ENCODE measurements around the gene EXOSC9.

EXOSC9 gene

GRCh38 chr4:121822047-121822446 is 20.9 kb downstream of the EXOSC9 start:
- H3K4me1 ChIP-seq (ENCODE audit: insufficient read depth, low read length): peaks cover 59% of the 10 kb centered on the region
- H3K4me2 ChIP-seq (ENCODE audit: insufficient read depth, low read length): peak overlapping the region; percentile 85
- ATAC-seq (ENCODE audit: insufficient read depth, low read depth) (no peak), DNase-seq (no peak)
- peaks cover 28% of the 10 kb centered on the region; the same call in 1 of the 2 replicates for H4K20me1 ChIP-seq (ENCODE audit: insufficient read depth, low read length)
- H3K9me3 ChIP-seq (ENCODE audit: insufficient read depth, low read length, severe bottlenecking): no peaks in the 10 kb centered on the region
- peak overlapping the region; percentile 98 for H3K9ac ChIP-seq (ENCODE audit: low read depth, low read length)
- peak overlapping the region; percentile 94 for H3K27ac ChIP-seq (ENCODE audit: low read length)
- no peaks in the 10 kb centered on the region for H3K27me3 ChIP-seq (ENCODE audit: insufficient read depth, low read length, poor library complexity)
- H3K79me2 ChIP-seq (ENCODE audit: insufficient read depth, low read length): peaks cover 66% of the 10 kb centered on the region
- H3K4me3 ChIP-seq (ENCODE audit: low read depth in 1 of 2, low read length in 2 of 2): peak overlapping the region; percentile 87 to 89
- no peak for TF ChIP-seq CTCF (IDR thresholded peaks at IDR 0.05; ENCODE audit: borderline replicate concordance, extremely low read depth, low read length, poor library complexity, severe bottlenecking)
- no peak for TF ChIP-seq EZH2 (IDR thresholded peaks at IDR 0.05; ENCODE audit: borderline replicate concordance, low read depth, low read length, severe bottlenecking)
- H2AFZ ChIP-seq (ENCODE audit: low read depth, low read length): no peak overlapping the region
- peaks cover 65% of the 10 kb centered on the region for H3K36me3 ChIP-seq (ENCODE audit: insufficient read depth, low read length)

- TF ChIP-seq CTCF (IDR thresholded peaks at IDR 0.05; ENCODE audit: borderline replicate concordance, extremely low read depth, low read length, poor library complexity, severe bottlenecking) (peak; percentile 55), EZH2 (IDR thresholded peaks at IDR 0.05; ENCODE audit: borderline replicate concordance, low read depth, low read length, severe bottlenecking) (no peak)
- peaks cover 23% of the 10 kb centered on the region; the same call in 1 of the 2 replicates for H4K20me1 ChIP-seq (ENCODE audit: insufficient read depth, low read length)
- H3K9me3 ChIP-seq (ENCODE audit: insufficient read depth, low read length, severe bottlenecking): no peaks in the 10 kb centered on the region
- DNase-seq (peak; percentile 59), ATAC-seq (ENCODE audit: insufficient read depth, low read depth) (peak; percentile 58)
- peaks cover 51% of the 10 kb centered on the region for H3K4me1 ChIP-seq (ENCODE audit: insufficient read depth, low read length)
- peak overlapping the region; percentile 98 for H3K9ac ChIP-seq (ENCODE audit: low read depth, low read length)
- peak overlapping the region; percentile 87 for H2AFZ ChIP-seq (ENCODE audit: low read depth, low read length)
- peak overlapping the region; percentile 87 to 89 for H3K4me3 ChIP-seq (ENCODE audit: low read depth in 1 of 2, low read length in 2 of 2)
- H3K27ac ChIP-seq (ENCODE audit: low read length): peak overlapping the region; percentile 94
- H3K36me3 ChIP-seq (ENCODE audit: insufficient read depth, low read length): peaks cover 60% of the 10 kb centered on the region
- peak overlapping the region; percentile 85 for H3K4me2 ChIP-seq (ENCODE audit: insufficient read depth, low read length)
- peaks cover 57% of the 10 kb centered on the region for H3K79me2 ChIP-seq (ENCODE audit: insufficient read depth, low read length)
- no peaks in the 10 kb centered on the region for H3K27me3 ChIP-seq (ENCODE audit: insufficient read depth, low read length, poor library complexity)
Observed at GRCh38 chr4:121822796-121823504, 21.8 kb downstream of the EXOSC9 start.

GRCh38 chr4:121823505-121824170 is 22.5 kb downstream of the EXOSC9 start, which contains the start of gene CCNA2:
Gene CCNA2, minus strand, starts transcription at chr4:121823883. Its CDS starts 255 bp downstream, at chr4:121823628.
- peaks cover 53% of the 10 kb centered on the region for H3K36me3 ChIP-seq (ENCODE audit: insufficient read depth, low read length)
- peak within 1 kb of the TSS; percentile 94 for H3K27ac ChIP-seq (ENCODE audit: low read length)
- ATAC-seq (ENCODE audit: insufficient read depth, low read depth): peak; percentile 84
- peak within 1 kb of the TSS; percentile 98 for H3K9ac ChIP-seq (ENCODE audit: low read depth, low read length)
- H4K20me1 ChIP-seq (ENCODE audit: insufficient read depth, low read length): peaks cover 19% of the 10 kb centered on the region; the same call in 1 of the 2 replicates
- no peaks in the 10 kb centered on the region for H3K27me3 ChIP-seq (ENCODE audit: insufficient read depth, low read length, poor library complexity)
- peaks cover 44% of the 10 kb centered on the region for H3K4me1 ChIP-seq (ENCODE audit: insufficient read depth, low read length)
- H3K4me2 ChIP-seq (ENCODE audit: insufficient read depth, low read length): peak within 1 kb of the TSS; percentile 85
- H3K79me2 ChIP-seq (ENCODE audit: insufficient read depth, low read length): peaks cover 50% of the 10 kb centered on the region
- DNase-seq: peak; percentile 98
- H3K9me3 ChIP-seq (ENCODE audit: insufficient read depth, low read length, severe bottlenecking): no peaks in the 10 kb centered on the region
- TF ChIP-seq EZH2 (IDR thresholded peaks at IDR 0.05; ENCODE audit: borderline replicate concordance, low read depth, low read length, severe bottlenecking) (no peak), CTCF (IDR thresholded peaks at IDR 0.05; ENCODE audit: borderline replicate concordance, extremely low read depth, low read length, poor library complexity, severe bottlenecking) (no peak)
- peak within 1 kb of the TSS; percentile 93 for H2AFZ ChIP-seq (ENCODE audit: low read depth, low read length)
- H3K4me3 ChIP-seq (ENCODE audit: low read depth in 1 of 2, low read length in 2 of 2): peak within 1 kb of the TSS; percentile 87 to 89
